GM12874 (cell line): ENCODE results near the gene CCDC39.

Source experiments
- CTCF ChIP-seq: IDR thresholded peaks from 2 replicates; pipeline ENCODE4 v1.5.1; 2011; ENCODE audit warnings: low read depth, mild to moderate bottlenecking, control low read depth, low read length, moderate library complexity; ENCODE audit not compliant: insufficient read depth

The CCDC39 gene

GRCh38 chr3:180601688-180602666, 77.3 kb downstream of the CCDC39 start, which contains the start of gene TTC14:
Gene TTC14, plus strand, starts transcription at chr3:180602163. Its CDS starts 99 bp downstream, at chr3:180602262.
- TF ChIP-seq CTCF, result 0 out of 2 replicates have a peak, but pooled peaks have one; percentile 21

GRCh38 chr3:180600473-180600872, 78.8 kb downstream of the CCDC39 start:
- no peak for TF ChIP-seq CTCF

GRCh38 chr3:180595559-180595935, 83.7 kb downstream of the CCDC39 start:
- TF ChIP-seq CTCF, result no peak

GRCh38 chr3:180594631-180595558, 84.4 kb downstream of the CCDC39 start:
- TF ChIP-seq CTCF, result peak; percentile 34; the same call in 1 of the 2 replicates

GRCh38 chr3:180590396-180590795, 88.9 kb downstream of the CCDC39 start:
- no peak for TF ChIP-seq CTCF

GRCh38 chr3:180580934-180581333, 98.4 kb downstream of the CCDC39 start:
- no peak for TF ChIP-seq CTCF

- TF ChIP-seq CTCF, result no peak
Measured at GRCh38 chr3:180575571-180575970, 103.7 kb downstream of the CCDC39 start.
